Nasal cavity respiratory epithelium epithelial cell of viscerocranial mucosa (primary cell): ENCODE data around the gene TRAF4. TPM values are rescaled to one million over a fixed set of nuclear protein-coding genes. Genes with fewer than 3 reads are reported as not detected.

Experiments used
- total RNA-seq: library from RNA; depleted of rRNA; stranded (reverse); fragments of >200 nt; gene quantifications from 2 replicates; pipeline ENCODE4 v1.2.3, GENCODE V29; 2014

Gene TRAF4
- 58.4 and 59.9 TPM in 2 replicates for total RNA-seq

GRCh38 chr17:28743243-28744103, at the start of gene TRAF4:
Gene TRAF4, plus strand, starts transcription at chr17:28744011. Its CDS starts 102 bp downstream, at chr17:28744113.

GRCh38 chr17:28711723-28712031, 32.1 kb upstream of the TRAF4 start, which contains the start of gene PROCA1:
Gene PROCA1, minus strand, starts transcription at chr17:28711888. Its CDS starts 228 bp downstream, at chr17:28711660.

DNA sequence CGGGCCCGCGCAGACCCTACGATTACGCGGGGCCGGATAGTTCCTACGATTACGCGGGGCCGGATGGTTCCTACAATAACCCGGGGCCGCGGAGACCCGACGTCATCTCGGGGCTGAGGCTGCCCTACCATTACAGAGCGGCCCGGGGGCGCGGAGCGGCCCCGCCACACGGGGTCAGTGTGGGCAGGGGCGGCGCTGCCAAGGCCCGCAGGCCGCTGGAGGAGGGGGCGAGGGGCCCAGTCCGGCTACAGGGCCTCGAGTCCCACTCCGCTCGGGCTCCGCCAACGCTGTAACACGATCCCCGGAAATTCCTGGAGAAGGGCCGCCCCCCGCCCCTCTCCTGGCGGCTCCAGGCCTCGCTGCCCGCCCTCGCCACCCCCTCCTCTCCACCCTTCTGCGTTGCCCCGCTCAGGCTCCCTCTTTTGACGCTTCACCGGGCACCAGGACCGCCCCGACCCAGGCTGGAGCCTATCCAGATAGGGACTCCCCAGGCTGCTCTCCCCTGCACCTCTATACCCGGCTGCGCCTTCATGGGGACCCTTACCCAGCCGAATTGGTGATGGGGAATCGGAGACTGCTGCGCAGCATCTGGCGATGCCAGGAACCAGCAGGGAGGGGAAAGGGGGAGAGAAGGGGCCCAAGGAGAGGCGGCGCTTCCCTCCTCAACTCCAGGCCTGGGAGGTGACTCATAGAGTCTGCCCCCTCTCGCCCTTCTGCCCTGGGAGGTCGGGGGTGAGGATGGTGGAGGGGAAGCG, 26.1 kb upstream of the TRAF4 start, which contains the start of gene RAB34:
Gene RAB34 (minus strand): TSS at position 291 of the 755 bp plus-strand sequence. CDS start 602 bp downstream, outside the sequence.

GRCh38 chr17:28726226-28726626, 17.6 kb upstream of the TRAF4 start, which contains the start of gene TLCD1:
Gene TLCD1, minus strand, starts transcription at chr17:28726233. Its CDS starts 136 bp downstream, at chr17:28726097.

DNA sequence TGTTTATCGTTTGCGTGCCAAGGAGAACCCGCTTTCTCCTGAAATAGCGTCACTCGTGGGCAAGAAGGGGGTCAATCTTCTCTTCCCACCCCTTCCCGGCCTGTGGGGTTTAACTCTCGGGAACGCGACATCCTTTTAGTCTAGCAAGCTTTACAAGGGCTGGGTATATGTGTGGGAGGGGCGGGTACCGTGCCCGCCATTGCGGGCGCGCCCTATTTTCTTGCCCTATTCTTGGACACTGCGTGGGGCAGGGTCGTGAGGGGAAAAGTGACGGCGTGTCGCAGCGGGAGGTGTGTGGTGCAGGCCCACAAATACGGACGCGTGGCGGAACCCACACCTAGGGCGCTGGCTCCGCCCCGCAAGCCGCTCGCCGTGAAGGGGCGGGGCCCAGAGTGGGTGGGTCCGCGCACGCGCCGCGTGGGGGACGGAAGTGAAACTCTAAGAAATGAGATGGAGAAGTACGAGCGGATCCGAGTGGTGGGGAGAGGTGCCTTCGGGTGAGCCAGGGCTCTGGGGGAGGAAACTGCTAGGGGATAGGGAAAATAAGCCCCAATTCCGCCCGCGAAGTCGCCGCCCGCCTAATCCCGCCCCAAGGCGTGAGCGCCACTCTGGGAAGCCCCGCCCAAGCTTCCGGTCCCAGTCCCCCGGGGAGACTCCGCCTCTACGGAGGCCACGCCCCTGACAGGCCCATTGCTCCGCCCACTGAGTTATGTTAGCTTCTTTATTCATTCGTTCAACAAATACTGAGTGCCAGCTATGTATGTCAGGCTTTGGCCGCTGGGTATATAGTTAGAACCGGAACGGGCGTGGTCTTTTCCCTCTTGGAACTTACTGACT, 15.2 kb upstream of the TRAF4 start, which contains the start of gene NEK8:
Gene NEK8 (plus strand): TSS at position 425 of the 837 bp plus-strand sequence. CDS start 26 bp downstream, at position 451.

Other genes starting within 250 kb of the TRAF4 start
- gene FOXN1, start 237.7 kb upstream of the TRAF4 start, total RNA-seq: under 0.01 and 0.14 TPM in 2 replicates
- 18.1 and 27.8 TPM in 2 replicates for gene UNC119, start 191.4 kb upstream of the TRAF4 start, total RNA-seq
- gene PIGS, start 172.5 kb upstream of the TRAF4 start, total RNA-seq: 43.1 and 68.2 TPM in 2 replicates
- gene ALDOC, start 167.1 kb upstream of the TRAF4 start, total RNA-seq: 24.3 and 41.8 TPM in 2 replicates
- gene SPAG5, start 145.0 kb upstream of the TRAF4 start, total RNA-seq: 1.0 and 2.1 TPM in 2 replicates
- gene RSKR, start 129.8 kb upstream of the TRAF4 start, total RNA-seq: 5.1 and 9.0 TPM in 2 replicates
- gene BLTP2, start 98.9 kb upstream of the TRAF4 start, total RNA-seq: 168 and 188 TPM in 2 replicates
- gene SDF2, start 82.1 kb upstream of the TRAF4 start, total RNA-seq: 35.7 and 43.7 TPM in 2 replicates
- gene SUPT6H, start 81.8 kb upstream of the TRAF4 start, total RNA-seq: 29.4 and 62.4 TPM in 2 replicates
- under 0.01 and 0.71 TPM in 2 replicates for gene PROCA1, start 32.1 kb upstream of the TRAF4 start, total RNA-seq
- 46.3 and 50.2 TPM in 2 replicates for gene RAB34, start 26.1 kb upstream of the TRAF4 start, total RNA-seq
- 810 and 816 TPM in 2 replicates for gene RPL23A, start 24.0 kb upstream of the TRAF4 start, total RNA-seq
- gene TLCD1, start 17.8 kb upstream of the TRAF4 start, total RNA-seq: 5.0 and 7.2 TPM in 2 replicates
- gene NEK8, start 15.2 kb upstream of the TRAF4 start, total RNA-seq: 2.7 and 2.8 TPM in 2 replicates
- 1.7 and 13.5 TPM in 2 replicates for gene FAM222B, start 98.8 kb downstream of the TRAF4 start, total RNA-seq
- gene ERAL1, start 111.0 kb downstream of the TRAF4 start, total RNA-seq: 22.9 and 35.0 TPM in 2 replicates
- 16.1 and 60.9 TPM in 2 replicates for gene FLOT2, start 153.7 kb downstream of the TRAF4 start, total RNA-seq
- 7.9 and 10.0 TPM in 2 replicates for gene DHRS13, start 159.1 kb downstream of the TRAF4 start, total RNA-seq
- 4.1 and 19.7 TPM in 2 replicates for gene PHF12, start 207.5 kb downstream of the TRAF4 start, total RNA-seq